GM10266 (cell line): Measurements from ENCODE around the gene TMCO2.

Source experiments
- DNase-seq: peaks from one replicate; pipeline ENCODE4 v3.0.0; 2012; ENCODE audit errors: extremely low spot score
- TF ChIP-seq, protein P1 (sequence below): IDR thresholded peaks from 2 replicates; pipeline ENCODE4 v1.5.1; 2012; ENCODE audit warnings: mild to moderate bottlenecking, low read depth; ENCODE audit not compliant: control insufficient read depth, insufficient read depth; ENCODE audit errors: missing control alignments

Gene TMCO2

GRCh38 chr1:40224040-40224439 is 23.7 kb upstream of the TMCO2 start:
- TF ChIP-seq, protein P1, sequence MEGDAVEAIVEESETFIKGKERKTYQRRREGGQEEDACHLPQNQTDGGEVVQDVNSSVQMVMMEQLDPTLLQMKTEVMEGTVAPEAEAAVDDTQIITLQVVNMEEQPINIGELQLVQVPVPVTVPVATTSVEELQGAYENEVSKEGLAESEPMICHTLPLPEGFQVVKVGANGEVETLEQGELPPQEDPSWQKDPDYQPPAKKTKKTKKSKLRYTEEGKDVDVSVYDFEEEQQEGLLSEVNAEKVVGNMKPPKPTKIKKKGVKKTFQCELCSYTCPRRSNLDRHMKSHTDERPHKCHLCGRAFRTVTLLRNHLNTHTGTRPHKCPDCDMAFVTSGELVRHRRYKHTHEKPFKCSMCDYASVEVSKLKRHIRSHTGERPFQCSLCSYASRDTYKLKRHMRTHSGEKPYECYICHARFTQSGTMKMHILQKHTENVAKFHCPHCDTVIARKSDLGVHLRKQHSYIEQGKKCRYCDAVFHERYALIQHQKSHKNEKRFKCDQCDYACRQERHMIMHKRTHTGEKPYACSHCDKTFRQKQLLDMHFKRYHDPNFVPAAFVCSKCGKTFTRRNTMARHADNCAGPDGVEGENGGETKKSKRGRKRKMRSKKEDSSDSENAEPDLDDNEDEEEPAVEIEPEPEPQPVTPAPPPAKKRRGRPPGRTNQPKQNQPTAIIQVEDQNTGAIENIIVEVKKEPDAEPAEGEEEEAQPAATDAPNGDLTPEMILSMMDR: no peak
- DNase-seq: no peak

DNA sequence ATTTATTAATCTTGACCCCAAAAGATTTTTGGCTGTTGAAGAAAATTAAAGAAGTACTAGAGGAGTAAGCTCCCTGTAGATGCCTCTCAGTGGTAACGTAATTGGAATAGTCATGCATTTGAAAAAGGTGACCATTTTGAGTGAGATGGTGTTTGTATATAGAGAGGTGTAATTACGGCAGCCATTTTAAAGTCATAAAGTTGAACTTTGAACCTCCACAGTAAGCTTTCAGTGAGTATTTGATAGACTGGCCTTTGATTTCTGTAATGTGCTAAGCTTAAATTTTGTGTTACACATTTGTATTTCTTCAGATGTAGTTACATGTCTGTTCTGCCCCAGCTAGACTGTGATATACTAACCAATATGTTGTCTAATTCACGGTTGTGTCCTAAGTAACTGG is 21.5 kb upstream of the TMCO2 start:
- TF ChIP-seq, protein P1: no peak
- DNase-seq: no peak

- peak; percentile 56 for DNase-seq
- TF ChIP-seq, protein P1: no peak
Observed at GRCh38 chr1:40232444-40232843, 15.3 kb upstream of the TMCO2 start.

DNA sequence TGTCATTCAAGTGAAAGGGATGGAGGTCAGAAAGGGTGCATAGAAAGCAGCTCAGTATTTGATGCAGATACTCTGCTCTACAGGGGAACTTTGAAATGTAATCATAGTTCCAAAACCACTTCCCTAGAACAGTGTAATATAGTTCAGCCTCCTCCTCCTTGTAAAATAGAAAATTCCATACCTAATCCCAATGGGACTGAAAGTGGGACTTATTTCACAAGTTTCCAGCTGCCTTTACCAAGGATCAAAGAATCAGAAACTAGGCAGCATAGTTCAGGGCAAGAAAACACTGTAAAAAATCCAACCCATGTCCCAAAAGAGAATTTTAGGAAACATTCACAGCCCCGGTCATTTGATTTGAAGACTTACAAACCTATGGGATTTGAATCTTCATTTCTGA is 8.1 kb upstream of the TMCO2 start:
- TF ChIP-seq, protein P1: no peak
- no peak for DNase-seq

- TF ChIP-seq, protein P1: no peak
- DNase-seq: no peak
Observed at GRCh38 chr1:40240390-40240789, 7.3 kb upstream of the TMCO2 start.

DNA sequence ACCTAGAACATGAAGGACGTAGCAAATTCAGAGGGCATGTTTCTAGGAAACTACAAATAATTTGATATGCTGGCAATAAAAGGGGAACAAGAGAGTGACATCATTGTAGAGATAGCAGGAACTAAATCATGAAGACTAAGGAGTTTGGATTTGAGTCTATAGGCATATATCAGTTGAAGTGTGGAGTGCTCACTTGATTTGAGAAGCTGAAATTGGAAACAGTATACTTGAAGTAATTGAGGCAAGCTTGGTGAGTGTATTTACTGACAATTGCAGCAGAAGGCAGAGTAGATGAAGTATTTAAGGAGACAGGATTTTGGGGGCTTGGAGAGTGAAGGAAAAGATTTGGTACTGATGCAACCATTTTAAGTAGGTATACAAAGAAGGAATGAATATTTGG is 6.4 kb upstream of the TMCO2 start:
- TF ChIP-seq, protein P1: no peak
- no peak for DNase-seq

DNA sequence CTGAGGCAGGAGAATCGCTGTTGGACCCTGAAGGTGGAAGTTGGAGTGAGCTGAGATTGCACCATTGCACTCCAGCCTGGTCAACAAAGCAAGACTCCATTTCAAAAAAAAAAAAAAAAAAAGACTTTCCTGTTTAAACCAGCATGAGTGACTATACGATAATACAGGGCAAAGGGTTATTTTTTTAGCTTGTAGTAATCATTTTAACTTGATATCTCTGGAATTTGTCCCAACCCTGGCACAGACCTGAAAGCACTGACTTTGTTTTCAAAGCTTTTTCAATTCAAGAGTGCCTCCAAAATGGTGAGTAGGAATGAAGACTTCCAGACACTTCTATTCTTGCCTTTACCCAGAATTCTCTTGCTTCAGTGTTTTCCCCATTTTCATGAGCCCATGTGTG is 4.4 kb upstream of the TMCO2 start:
- no peak for DNase-seq
- TF ChIP-seq, protein P1: no peak
